ENCODE data around the gene LINC01488.

LINC01488 gene

GRCh38 chr11:69463995-69464960 lies 17.2 kb upstream of the LINC01488 start:
- no peak for DNase-seq

GRCh38 chr11:69465236-69466000 lies 16.0 kb upstream of the LINC01488 start:
- DNase-seq, result peak; percentile 12

- DNase-seq, result no peak
These were observed 15.4 kb upstream of the LINC01488 start for GRCh38 chr11:69466039-69466438.

GRCh38 chr11:69467196-69467595 lies 14.3 kb upstream of the LINC01488 start:
- DNase-seq, result no peak

GRCh38 chr11:69467646-69468045 lies 13.8 kb upstream of the LINC01488 start:
- no peak for DNase-seq

- no peak for DNase-seq
These were observed 13.2 kb upstream of the LINC01488 start for GRCh38 chr11:69468221-69468620.

GRCh38 chr11:69468911-69469885 lies 12.3 kb upstream of the LINC01488 start:
- DNase-seq, result no peak

- no peak for DNase-seq
These were observed 11.2 kb upstream of the LINC01488 start for GRCh38 chr11:69470301-69470700.

GRCh38 chr11:69470793-69471728 lies 10.4 kb upstream of the LINC01488 start:
- peak; percentile 55 for DNase-seq

- no peak for DNase-seq
These were observed 9.5 kb upstream of the LINC01488 start for GRCh38 chr11:69471729-69472540.

- DNase-seq, result no peak
These were observed 8.8 kb upstream of the LINC01488 start for GRCh38 chr11:69472541-69473275.

- DNase-seq, result no peak
These were observed 8.1 kb upstream of the LINC01488 start for GRCh38 chr11:69473276-69473845.

- DNase-seq, result no peak
These were observed 6.7 kb upstream of the LINC01488 start for GRCh38 chr11:69474736-69475135.

GRCh38 chr11:69475141-69475865 lies 6.2 kb upstream of the LINC01488 start:
- DNase-seq, result no peak

- no peak for DNase-seq
These were observed 5.5 kb upstream of the LINC01488 start for GRCh38 chr11:69475866-69476471.

- DNase-seq, result no peak
These were observed 4.9 kb upstream of the LINC01488 start for GRCh38 chr11:69476509-69476961.

- no peak for DNase-seq
These were observed 4.4 kb upstream of the LINC01488 start for GRCh38 chr11:69477086-69477485.

Measured in fibroblast of skin of scalp (primary cell).